Nephron (organoid): ENCODE data around the gene ELMOD3.
"Not testable (repeated sequence)": the region's sequence is repeated elsewhere in the genome, so short reads cannot be mapped to it uniquely, and the experiment has no call there.

ENCODE experiments used
- H3K27ac Mint-ChIP-seq, 3 experiments: 2 replicates each; pipeline ENCODE4 v1.8.0; 2020; ENCODE audit warnings: mixed read lengths in 3 of 3, mild to moderate bottlenecking in 2 of 3, moderate library complexity in 1 of 3
- H3K27me3 Mint-ChIP-seq: 2 replicates; pipeline ENCODE4 v1.8.0; 2021; ENCODE audit warnings: low read depth, mild to moderate bottlenecking, moderate library complexity, mixed read lengths
- H3K36me3 Mint-ChIP-seq: 2 replicates; pipeline ENCODE4 v1.8.0; 2020; ENCODE audit warnings: low read depth, mixed read lengths
- H3K4me1 Mint-ChIP-seq: 2 replicates; pipeline ENCODE4 v1.8.0; 2020; ENCODE audit warnings: mixed read lengths
- H3K4me3 Mint-ChIP-seq, 3 experiments: 2 replicates each; pipeline ENCODE4 v1.8.0; 2020; ENCODE audit warnings: mild to moderate bottlenecking in 3 of 3, mixed read lengths in 3 of 3, moderate library complexity in 2 of 3
- H3K9me3 Mint-ChIP-seq: 2 replicates; pipeline ENCODE4 v1.8.0; 2020; ENCODE audit warnings: mixed read lengths
- CTCF ChIP-seq, 3 experiments: fragments of 200-600 bp; sonication (generic); IDR thresholded peaks; one replicate each; pipeline ENCODE4 v1.5.0; 2021; ENCODE audit warnings: antibody characterized with exemption in 3 of 3; ENCODE audit not compliant: unreplicated experiment in 3 of 3

ELMOD3 gene

DNA sequence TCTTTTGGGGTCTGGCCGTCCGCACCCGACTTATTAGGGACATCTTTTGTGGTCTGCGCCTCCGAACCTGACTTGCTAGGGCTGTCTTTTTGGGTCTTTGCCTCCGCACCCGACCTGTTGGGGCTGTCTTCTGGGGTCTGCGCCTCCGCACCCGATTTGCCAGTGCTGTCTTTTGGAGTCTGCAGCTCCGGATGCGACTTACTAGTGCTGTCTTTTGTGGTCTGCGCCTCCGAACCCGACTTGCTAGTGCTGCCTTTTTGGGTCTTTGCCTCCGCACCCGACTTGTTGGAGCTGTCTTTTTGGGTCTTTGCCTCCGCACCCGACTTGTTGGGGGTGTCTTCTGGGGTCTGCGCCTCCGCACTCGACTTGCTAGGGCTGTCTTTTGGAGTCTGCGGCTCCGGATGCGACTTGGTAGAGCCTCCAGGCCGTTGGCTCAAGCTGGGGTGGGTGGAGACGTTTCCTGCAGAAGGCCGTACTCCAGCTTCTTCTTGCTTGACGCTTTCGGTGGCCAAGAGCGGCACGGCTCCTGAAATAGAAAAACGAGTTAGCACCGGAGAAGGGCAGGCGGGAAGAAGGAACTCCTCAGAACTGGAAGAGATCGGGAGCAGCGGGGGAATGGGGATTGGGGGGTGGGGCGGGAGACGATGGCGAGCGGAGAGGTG is 27.3 kb upstream of the ELMOD3 start:
- peak overlapping the region; percentile 97 to 99 (median 98) for H3K27ac Mint-ChIP-seq
- peaks cover 38% of the 10 kb centered on the region for H3K36me3 Mint-ChIP-seq
- no peaks in the 10 kb centered on the region for H3K9me3 Mint-ChIP-seq
- H3K4me3 Mint-ChIP-seq = peak overlapping the region; percentile 91 to 99 (median 97)
- no peaks in the 10 kb centered on the region for H3K27me3 Mint-ChIP-seq
- peaks cover 51% of the 10 kb centered on the region for H3K4me1 Mint-ChIP-seq
- TF ChIP-seq CTCF (IDR thresholded peaks at IDR 0.05; ENCODE audit: unreplicated experiment in 3 of 3) = no peak

DNA sequence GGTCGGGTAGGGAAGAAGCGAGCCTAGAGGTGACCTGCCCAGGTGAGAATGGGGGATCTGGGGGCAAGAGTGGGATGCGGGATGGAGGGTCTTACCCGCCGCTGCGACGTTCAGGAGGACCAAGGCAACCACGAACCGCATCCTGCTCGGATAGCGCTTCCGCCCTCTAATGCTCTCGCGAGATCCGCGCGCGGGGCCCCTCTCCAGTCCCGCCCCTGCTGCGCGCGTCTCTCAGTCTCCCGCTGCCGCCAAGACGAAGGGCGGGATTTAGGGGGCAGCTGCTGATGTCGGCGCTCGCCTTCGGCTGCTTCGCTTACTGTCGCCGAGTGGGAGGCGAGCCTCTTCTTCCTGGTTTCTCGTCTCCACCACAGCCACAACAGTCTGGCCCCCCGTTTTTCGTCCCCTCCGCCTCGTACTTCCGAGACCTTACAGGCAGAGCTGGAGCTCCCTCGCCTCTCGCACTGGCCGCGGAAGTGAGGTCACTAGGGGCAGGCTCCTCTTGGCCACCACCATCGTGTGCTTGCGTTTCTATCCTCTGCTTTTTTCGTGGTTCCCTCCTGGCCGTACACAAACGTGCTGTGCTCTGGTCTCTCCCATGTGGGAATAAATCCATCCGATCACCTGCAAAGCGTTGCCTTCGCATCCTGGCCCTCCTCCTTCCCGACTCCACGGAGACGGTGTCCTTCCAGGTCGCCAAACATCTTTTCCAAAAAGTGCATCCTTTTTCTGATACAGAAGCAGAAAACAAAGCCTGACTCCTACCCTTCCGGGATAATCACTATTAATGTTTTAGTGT is 26.5 kb upstream of the ELMOD3 start, which contains the start of gene TGOLN2:
Gene TGOLN2 (minus strand): TSS at position 168 of the 796 bp plus-strand sequence. CDS start 27 bp downstream, at position 141.
- Mint-ChIP-seq H3K27me3 (no peaks in the 10 kb centered on the region), H3K27ac (peak within 1 kb of the TSS; percentile 97 to 99 (median 98)), H3K9me3 (no peaks in the 10 kb centered on the region), H3K4me1 (peaks cover 46% of the 10 kb centered on the region), H3K36me3 (peaks cover 31% of the 10 kb centered on the region), H3K4me3 (peak within 1 kb of the TSS; percentile 91 to 99 (median 97))
- no peak for TF ChIP-seq CTCF (IDR thresholded peaks at IDR 0.05; ENCODE audit: unreplicated experiment in 3 of 3)

- peaks cover 22% of the 10 kb centered on the region for H3K36me3 Mint-ChIP-seq
- no peak for TF ChIP-seq CTCF (IDR thresholded peaks at IDR 0.05; ENCODE audit: unreplicated experiment in 3 of 3)
- peak overlapping the region; percentile 18 to 97 (median 38) for H3K27ac Mint-ChIP-seq
- H3K4me1 Mint-ChIP-seq = peaks cover 46% of the 10 kb centered on the region
- no peaks in the 10 kb centered on the region for H3K9me3 Mint-ChIP-seq
- H3K4me3 Mint-ChIP-seq = peak overlapping the region; percentile 24 to 72 (median 44)
- H3K27me3 Mint-ChIP-seq = no peaks in the 10 kb centered on the region
Observed at GRCh38 chr2:85329181-85329651, 25.4 kb upstream of the ELMOD3 start.

DNA sequence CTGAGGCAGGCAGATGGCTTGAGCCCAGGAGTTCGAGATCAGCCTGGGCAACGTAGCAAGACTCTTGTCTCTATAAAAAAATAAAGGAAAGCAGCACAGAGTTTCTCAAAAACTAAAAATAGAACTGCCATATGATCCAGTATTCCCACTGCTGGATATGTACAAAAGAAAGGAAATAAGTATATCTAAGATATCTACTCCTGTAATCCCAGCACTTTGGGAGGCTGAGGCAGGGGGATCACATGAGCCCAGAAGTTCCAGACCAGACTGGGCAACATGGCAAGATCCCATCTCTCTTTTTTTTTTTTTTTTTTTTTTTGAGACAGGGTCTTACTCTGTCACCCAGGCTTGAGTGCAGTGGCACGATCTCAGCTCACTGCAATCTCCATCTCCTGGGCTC is 24.9 kb upstream of the ELMOD3 start:
- Mint-ChIP-seq H3K4me3 (peak overlapping the region; percentile 24 to 72 (median 44)), H3K36me3 (peaks cover 17% of the 10 kb centered on the region), H3K27ac (peak overlapping the region; percentile 18 to 38 (median 33)), H3K4me1 (peaks cover 44% of the 10 kb centered on the region)
- H3K9me3 Mint-ChIP-seq, H3K27me3 Mint-ChIP-seq: not testable (repeated sequence)

GRCh38 chr2:85330839-85331636 is 23.5 kb upstream of the ELMOD3 start:
- Mint-ChIP-seq H3K9me3 (no peaks in the 10 kb centered on the region), H3K4me3 (no peak overlapping the region), H3K27me3 (no peaks in the 10 kb centered on the region), H3K27ac (no peak overlapping the region), H3K4me1 (peaks cover 31% of the 10 kb centered on the region), H3K36me3 (peaks cover 6% of the 10 kb centered on the region)
- no peak for TF ChIP-seq CTCF (IDR thresholded peaks at IDR 0.05; ENCODE audit: unreplicated experiment in 3 of 3)

GRCh38 chr2:85333877-85334276 is 20.7 kb upstream of the ELMOD3 start:
- not testable (repeated sequence) for H3K9me3 Mint-ChIP-seq, H3K4me3 Mint-ChIP-seq, H3K4me1 Mint-ChIP-seq, H3K36me3 Mint-ChIP-seq, H3K27me3 Mint-ChIP-seq, H3K27ac Mint-ChIP-seq
